HCT116 (cell line): Measurements from ENCODE around the gene PLP2.

Experiments used
- CTCF ChIP-seq, 3 experiments: fragments of 200-600 bp in 1 of 3; sonication (generic) in 1 of 3; IDR thresholded peaks in 2 of 3; conservative IDR thresholded peaks in 1 of 3; 2 replicates each; pipeline ENCODE4 v1.5.1; 2012 to 2017; ENCODE audit warnings: low read depth in 2 of 3, low read length in 2 of 3, antibody characterized with exemption in 1 of 3, borderline replicate concordance in 1 of 3, control low read depth in 1 of 3, mild to moderate bottlenecking in 1 of 3, mixed read lengths in 1 of 3, mixed run types in 1 of 3, moderate library complexity in 1 of 3; ENCODE audit not compliant: insufficient read depth in 1 of 3
- EGR1 ChIP-seq: IDR thresholded peaks from 2 replicates; pipeline ENCODE4 v1.6.1; 2012; ENCODE audit warnings: low read depth
- EZH2 ChIP-seq: fragments of 200-600 bp; sonication (generic); IDR thresholded peaks from 2 replicates; pipeline ENCODE4 v1.6.1; 2017; ENCODE audit warnings: antibody characterized with exemption, mixed run types
- EZH2phosphoT487 ChIP-seq: fragments of 200-600 bp; IDR thresholded peaks from 2 replicates; pipeline ENCODE4 v1.6.1; 2018; ENCODE audit warnings: antibody characterized with exemption, borderline replicate concordance
- POLR2A ChIP-seq: IDR thresholded peaks from 2 replicates; pipeline ENCODE4 v1.7.0; 2011; ENCODE audit warnings: borderline replicate concordance; ENCODE audit not compliant: insufficient read depth, insufficient read length; ENCODE audit errors: extremely low read depth
- POLR2AphosphoS5 ChIP-seq: IDR thresholded peaks from 2 replicates; pipeline ENCODE4 v1.6.1; 2011; ENCODE audit warnings: mild to moderate bottlenecking, low read depth, low read length, moderate library complexity
- RAD21 ChIP-seq: IDR thresholded peaks from 2 replicates; pipeline ENCODE4 v1.6.1; 2012; ENCODE audit warnings: low read depth, mild to moderate bottlenecking
- REST ChIP-seq: IDR thresholded peaks from 2 replicates; pipeline ENCODE4 v1.6.1; 2012; ENCODE audit warnings: low read depth

- TF ChIP-seq CTCF (IDR thresholded peaks at IDR 0.05 in 2 of 3, conservative IDR thresholded peaks at IDR 0.05 in 1 of 3; ENCODE audit: borderline replicate concordance in 1 of 3, insufficient read depth in 1 of 3, low read depth in 2 of 3, low read length in 2 of 3), result no peak
- no peak for TF ChIP-seq RAD21
- no peak for TF ChIP-seq EZH2
- TF ChIP-seq EGR1, result no peak
- TF ChIP-seq EZH2phosphoT487, result no peak
- TF ChIP-seq POLR2AphosphoS5, result no peak
- TF ChIP-seq POLR2A, result no peak
- no peak for TF ChIP-seq REST
Observed at GRCh38 chrX:49174723-49175122, 3.0 kb downstream of the PLP2 start.
